Neutrophil (primary cell): ENCODE results near the gene PSMA5.

Experiments used
- H3K27ac ChIP-seq: fragments of 200-600 bp; sonication (generic); 2 replicates; pipeline ENCODE4 v1.5.1; 2016; ENCODE audit warnings: mild to moderate bottlenecking, moderate library complexity
- H3K27me3 ChIP-seq: fragments of 200-600 bp; sonication (generic); 2 replicates; pipeline ENCODE4 v1.6.0; 2016; ENCODE audit warnings: mild to moderate bottlenecking
- H3K36me3 ChIP-seq: fragments of 200-600 bp; sonication (generic); 2 replicates; pipeline ENCODE4 v1.5.1; 2017
- H3K4me1 ChIP-seq, 2 experiments: fragments of 200-600 bp in 1 of 2; sonication (generic) in 1 of 2; 1 replicate in 1 of 2; 2 replicates in 1 of 2; pipeline versions ENCODE4 v1.5.1 to v1.6.1; 2013 to 2016; ENCODE audit warnings: low read depth in 1 of 2, low read length in 1 of 2, mild to moderate bottlenecking in 1 of 2, moderate library complexity in 1 of 2; ENCODE audit not compliant: control insufficient read depth in 1 of 2, insufficient read depth in 1 of 2
- H3K4me3 ChIP-seq, 2 experiments: fragments of 200-600 bp in 1 of 2; sonication (generic) in 1 of 2; 1 replicate in 1 of 2; 2 replicates in 1 of 2; pipeline ENCODE4 v1.5.1; 2013 to 2016; ENCODE audit warnings: low read depth in 1 of 2, low read length in 1 of 2, mild to moderate bottlenecking in 1 of 2, moderate library complexity in 1 of 2
- H3K9me3 ChIP-seq: fragments of 200-600 bp; sonication (generic); 2 replicates; pipeline ENCODE4 v1.5.1; 2016
- TF ChIP-seq, protein P1 (sequence below): fragments of 200-600 bp; sonication (generic); IDR thresholded peaks from 2 replicates; pipeline ENCODE4 v1.5.1; 2016; ENCODE audit warnings: antibody characterized with exemption

PSMA5 gene

DNA sequence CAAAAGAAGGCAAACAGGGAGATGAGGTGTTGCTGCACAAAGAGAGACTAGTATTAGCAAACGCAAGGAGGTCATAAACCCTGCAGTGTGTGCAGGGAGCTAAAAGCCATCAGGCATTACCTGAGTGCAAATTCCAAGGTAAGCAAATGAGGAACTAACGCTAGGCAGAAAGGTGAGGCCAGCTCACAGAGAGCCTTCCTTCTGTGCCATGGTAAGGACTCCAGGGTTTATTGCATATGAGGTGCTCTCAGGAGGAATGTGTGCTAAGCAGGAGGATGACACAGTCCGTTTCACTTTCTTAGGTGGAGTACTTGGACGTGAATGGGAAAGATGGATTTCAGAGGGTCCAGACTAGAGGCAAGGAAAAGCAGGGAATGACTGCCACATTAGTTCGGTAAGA, 74.8 kb downstream of the PSMA5 start:
- no peaks in the 10 kb centered on the region for H3K27me3 ChIP-seq
- no peaks in the 10 kb centered on the region for H3K4me1 ChIP-seq
- no peak overlapping the region for H3K4me3 ChIP-seq
- H3K36me3 ChIP-seq, result peaks cover 88% of the 10 kb centered on the region
- TF ChIP-seq, protein P1, sequence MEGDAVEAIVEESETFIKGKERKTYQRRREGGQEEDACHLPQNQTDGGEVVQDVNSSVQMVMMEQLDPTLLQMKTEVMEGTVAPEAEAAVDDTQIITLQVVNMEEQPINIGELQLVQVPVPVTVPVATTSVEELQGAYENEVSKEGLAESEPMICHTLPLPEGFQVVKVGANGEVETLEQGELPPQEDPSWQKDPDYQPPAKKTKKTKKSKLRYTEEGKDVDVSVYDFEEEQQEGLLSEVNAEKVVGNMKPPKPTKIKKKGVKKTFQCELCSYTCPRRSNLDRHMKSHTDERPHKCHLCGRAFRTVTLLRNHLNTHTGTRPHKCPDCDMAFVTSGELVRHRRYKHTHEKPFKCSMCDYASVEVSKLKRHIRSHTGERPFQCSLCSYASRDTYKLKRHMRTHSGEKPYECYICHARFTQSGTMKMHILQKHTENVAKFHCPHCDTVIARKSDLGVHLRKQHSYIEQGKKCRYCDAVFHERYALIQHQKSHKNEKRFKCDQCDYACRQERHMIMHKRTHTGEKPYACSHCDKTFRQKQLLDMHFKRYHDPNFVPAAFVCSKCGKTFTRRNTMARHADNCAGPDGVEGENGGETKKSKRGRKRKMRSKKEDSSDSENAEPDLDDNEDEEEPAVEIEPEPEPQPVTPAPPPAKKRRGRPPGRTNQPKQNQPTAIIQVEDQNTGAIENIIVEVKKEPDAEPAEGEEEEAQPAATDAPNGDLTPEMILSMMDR, result no peak
- no peaks in the 10 kb centered on the region for H3K9me3 ChIP-seq
- H3K27ac ChIP-seq, result no peak overlapping the region

DNA sequence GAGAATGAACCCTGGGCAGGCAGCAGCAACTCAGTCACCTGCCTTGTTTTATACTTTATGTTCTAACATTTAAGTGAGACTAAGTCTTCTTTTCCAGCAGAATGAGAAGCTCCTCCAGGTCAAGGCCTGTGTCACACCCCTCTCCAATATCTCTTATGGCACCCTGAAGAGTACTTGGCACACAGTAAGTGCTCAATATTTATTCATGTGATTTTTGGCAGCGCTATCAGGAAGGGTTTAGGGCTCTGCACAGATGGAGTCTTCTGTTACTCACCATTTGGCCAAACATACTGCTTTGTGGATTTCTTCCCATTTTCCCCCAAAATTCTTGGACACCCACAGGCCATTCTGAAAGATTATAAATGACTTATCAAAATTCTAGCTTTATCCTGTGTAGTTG, 75.6 kb downstream of the PSMA5 start:
- H3K36me3 ChIP-seq, result peaks cover 91% of the 10 kb centered on the region
- TF ChIP-seq, protein P1, result no peak
- no peak overlapping the region for H3K4me3 ChIP-seq
- H3K9me3 ChIP-seq, result no peaks in the 10 kb centered on the region
- H3K27ac ChIP-seq, result no peak overlapping the region
- no peaks in the 10 kb centered on the region for H3K4me1 ChIP-seq
- H3K27me3 ChIP-seq, result no peaks in the 10 kb centered on the region

DNA sequence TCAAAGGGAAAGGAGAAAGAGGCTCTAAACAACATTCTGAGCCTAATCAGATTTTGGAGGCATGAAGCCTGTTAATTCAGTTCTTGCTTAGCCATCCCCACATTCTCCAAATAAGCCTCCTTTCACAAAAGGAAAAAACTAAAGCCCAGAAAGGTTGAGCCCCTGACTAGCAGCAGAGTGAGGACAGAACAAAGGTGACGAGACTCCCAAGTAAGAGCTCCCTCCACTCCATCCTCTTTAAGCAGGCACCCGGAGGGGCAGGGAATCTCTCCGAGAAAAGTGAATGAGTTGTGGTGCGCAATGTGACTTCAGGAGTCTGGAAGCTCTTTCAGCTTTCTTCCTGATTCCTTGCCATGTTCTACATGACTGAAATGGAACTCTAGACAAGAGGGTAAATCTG, 76.1 kb downstream of the PSMA5 start:
- no peaks in the 10 kb centered on the region for H3K27me3 ChIP-seq
- no peak overlapping the region for H3K4me3 ChIP-seq
- no peaks in the 10 kb centered on the region for H3K4me1 ChIP-seq
- TF ChIP-seq, protein P1, result no peak
- no peak overlapping the region for H3K27ac ChIP-seq
- H3K9me3 ChIP-seq, result no peaks in the 10 kb centered on the region
- H3K36me3 ChIP-seq, result peaks cover 94% of the 10 kb centered on the region
